Activated CD4-positive, alpha-beta T cell treated with anti-CD3 and anti-CD28 coated beads, Interleukin-2, amount 10 ng/mL, durations not matched to agents 7 days and 5 days (primary cell): ENCODE measurements around the gene EHF. TPM values are rescaled to one million over a fixed set of nuclear protein-coding genes. Genes with fewer than 3 reads are reported as not detected.

Experiments
- CTCF ChIA-PET: fragments of 350-600 bp; sonication (Branson Sonifier 250); formaldehyde crosslinking; loops from one replicate; lab custom pipeline; 2021; ENCODE audit warnings: antibody characterized with exemption; lab: Charles Lee
- POLR2A ChIA-PET: fragments of 350-600 bp; sonication (Branson Sonifier 250); formaldehyde crosslinking; loops from one replicate; lab custom pipeline; 2021; ENCODE audit warnings: antibody characterized with exemption; lab: Charles Lee
- DNase-seq: peaks from one replicate; pipeline ENCODE4 v3.0.0-alpha.2; 2020
- H3K27ac Mint-ChIP-seq: one replicate; pipeline ENCODE4 v1.8.0; 2021; ENCODE audit warnings: mild to moderate bottlenecking, moderate library complexity, mixed read lengths
- H3K27me3 Mint-ChIP-seq: one replicate; pipeline ENCODE4 v1.8.0; 2021; ENCODE audit warnings: mixed read lengths
- H3K36me3 Mint-ChIP-seq: one replicate; pipeline ENCODE4 v1.8.0; 2021; ENCODE audit warnings: low read depth, mixed read lengths
- H3K4me1 Mint-ChIP-seq: one replicate; pipeline ENCODE4 v1.8.0; 2021; ENCODE audit warnings: mixed read lengths
- H3K4me3 Mint-ChIP-seq: one replicate; pipeline ENCODE4 v1.8.0; 2021; ENCODE audit warnings: mild to moderate bottlenecking, moderate library complexity, mixed read lengths
- H3K9me3 Mint-ChIP-seq: one replicate; pipeline ENCODE4 v1.8.0; 2021; ENCODE audit warnings: mixed read lengths
- total RNA-seq, 2 experiments: library from RNA; stranded (reverse); gene quantifications; one replicate each; pipeline ENCODE4 v1.2.3, GENCODE V29; 2021

EHF gene
- total RNA-seq, 2 experiments from 2014 or later = 0.47 TPM; not detected in 1

- CTCF ChIA-PET = no interaction called here
- H3K4me1 Mint-ChIP-seq = peaks cover under 1% of the 10 kb centered on the region
Measured at GRCh38 chr11:34604911-34605310, 16.0 kb upstream of the EHF start.

DNA sequence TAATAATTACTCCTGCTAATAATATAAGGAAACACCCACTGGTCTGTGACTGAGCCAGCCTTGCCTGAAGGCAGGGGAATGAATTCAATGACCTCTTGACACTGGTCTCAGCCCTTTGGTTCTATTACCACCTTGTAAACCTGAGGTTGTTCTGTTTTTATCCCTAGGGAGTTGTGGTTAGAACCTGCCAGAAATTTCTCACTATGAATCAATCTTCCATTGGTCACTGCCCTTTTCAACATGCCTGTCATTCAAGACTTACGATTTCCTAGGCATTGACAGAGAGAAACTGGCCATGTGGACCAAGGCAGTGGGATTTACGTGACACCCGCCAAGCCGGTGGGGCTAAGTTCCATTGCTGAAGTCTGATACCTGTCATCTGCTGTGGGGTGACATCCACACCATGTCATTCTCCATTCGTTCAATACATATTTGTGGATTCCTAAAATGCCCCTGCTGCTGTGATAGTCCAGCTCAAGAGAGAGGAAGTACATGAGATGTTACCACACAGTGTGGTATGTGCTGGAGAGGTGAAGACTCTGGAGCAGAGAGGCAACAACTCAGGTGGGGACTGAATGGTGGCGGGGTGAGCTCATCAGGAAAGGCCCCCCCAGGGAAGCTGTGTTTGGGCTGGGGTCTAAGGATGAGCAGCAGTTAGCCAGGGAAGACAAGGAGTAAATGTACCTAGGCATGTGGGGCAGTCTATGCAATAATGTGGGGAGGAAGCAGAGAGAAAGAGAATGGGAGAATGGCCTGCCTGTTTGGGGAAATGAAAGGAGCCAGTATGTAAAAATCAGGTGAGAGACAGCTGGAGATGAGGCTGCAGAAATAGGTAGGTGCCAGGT is 15.2 kb upstream of the EHF start:
- ChIA-PET POLR2A (no interaction called here), CTCF (no interaction called here)
- no peak overlapping the region for H3K27ac Mint-ChIP-seq
- no peaks in the 10 kb centered on the region for H3K9me3 Mint-ChIP-seq
- no peaks in the 10 kb centered on the region for H3K36me3 Mint-ChIP-seq
- peaks cover 3% of the 10 kb centered on the region for H3K27me3 Mint-ChIP-seq
- no peaks in the 10 kb centered on the region for H3K4me1 Mint-ChIP-seq
- no peak overlapping the region for H3K4me3 Mint-ChIP-seq
- no peak for DNase-seq

More at GRCh38 chr11:34604911-34605310, 16.0 kb upstream of the EHF start:
- no peak overlapping the region for H3K27ac Mint-ChIP-seq
- DNase-seq = no peak
- no peaks in the 10 kb centered on the region for H3K9me3 Mint-ChIP-seq
- no peak overlapping the region for H3K4me3 Mint-ChIP-seq
- POLR2A ChIA-PET = no interaction called here
- H3K36me3 Mint-ChIP-seq = no peaks in the 10 kb centered on the region
- peaks cover 3% of the 10 kb centered on the region for H3K27me3 Mint-ChIP-seq

DNA sequence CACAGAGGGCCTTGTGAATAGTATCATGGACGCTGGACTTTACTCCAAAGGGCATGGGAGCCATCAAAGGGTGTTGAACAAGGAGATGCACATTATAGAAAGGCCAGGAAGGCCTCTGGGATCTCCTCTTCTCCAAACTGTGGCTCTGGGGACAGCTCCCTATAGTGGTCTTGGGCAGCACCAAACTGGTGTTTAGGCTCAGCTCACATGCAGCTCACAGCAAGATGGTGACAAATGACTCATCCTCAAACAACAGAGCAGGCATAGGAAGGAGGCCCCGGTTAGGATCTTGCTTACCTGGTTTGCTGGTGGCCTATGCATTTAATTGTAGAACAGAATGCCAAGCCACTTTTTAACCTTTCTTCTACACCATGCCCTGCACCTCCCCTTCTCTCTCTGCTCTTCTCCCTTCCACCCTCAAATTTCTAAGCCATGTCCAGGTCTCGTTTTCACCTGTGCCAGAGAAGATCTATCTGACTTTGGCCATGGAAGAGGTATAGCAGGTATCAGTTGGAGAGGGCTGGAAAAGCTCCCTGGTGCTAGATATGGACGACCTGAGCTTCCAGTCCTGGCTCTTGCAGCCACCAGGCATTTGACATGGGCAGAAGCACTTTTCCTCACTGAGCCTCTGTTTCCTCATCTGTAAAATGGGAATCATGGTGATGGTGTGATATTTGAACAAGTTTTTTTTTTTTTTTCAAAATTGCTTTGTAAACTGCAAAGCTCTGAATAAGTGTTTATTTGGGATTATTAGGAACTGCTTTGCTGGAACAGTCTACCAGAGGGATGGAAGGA is 14.4 kb upstream of the EHF start:
- Mint-ChIP-seq H3K4me3 (no peak overlapping the region), H3K27ac (no peak overlapping the region)
- POLR2A ChIA-PET = no interaction called here

DNA sequence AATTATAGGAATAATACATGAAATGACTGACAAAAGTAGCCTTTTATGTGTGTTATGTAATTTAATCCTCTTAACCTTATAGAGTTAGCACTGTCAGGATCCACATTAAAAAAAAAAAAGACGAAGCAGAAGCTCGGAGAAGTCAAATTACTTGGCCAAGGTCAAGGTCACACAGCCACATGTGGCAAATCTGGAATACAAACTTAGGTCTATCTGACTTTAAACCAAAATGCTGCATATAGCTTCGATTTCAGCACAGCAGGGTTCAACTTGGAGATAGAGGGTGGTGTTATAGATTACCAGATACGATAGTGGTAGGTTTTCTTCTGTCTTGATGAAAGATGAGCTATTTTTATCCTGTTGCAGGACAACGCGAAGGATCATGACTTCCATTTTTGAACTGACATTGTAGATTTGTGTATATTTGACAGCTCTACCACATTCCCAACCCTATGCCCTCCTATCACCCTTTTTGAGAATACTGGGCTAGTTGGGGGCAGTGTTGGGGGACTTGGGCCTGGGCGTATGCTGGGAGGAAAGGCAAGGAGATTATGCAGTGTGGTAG is 11.6 kb upstream of the EHF start:
- POLR2A ChIA-PET = no interaction called here
- CTCF ChIA-PET = interaction anchor here (0.6 to 0.8 kb wide), 2 partner anchors 60 to 865 kb away, joined by 3 to 5 read pairs; no protein-coding TSS in a partner anchor
- H3K27ac Mint-ChIP-seq = no peak overlapping the region

More for the DNA sequence above, 14.4 kb upstream of the EHF start:
- Mint-ChIP-seq H3K36me3 (no peaks in the 10 kb centered on the region), H3K4me1 (no peaks in the 10 kb centered on the region), H3K9me3 (no peaks in the 10 kb centered on the region), H3K27me3 (peaks cover 4% of the 10 kb centered on the region)
- CTCF ChIA-PET = interaction anchor here (0.6 to 0.7 kb wide), 2 partner anchors 102 to 364 kb away, joined by 3 to 4 read pairs; no protein-coding TSS in a partner anchor
- DNase-seq = no peak

DNA sequence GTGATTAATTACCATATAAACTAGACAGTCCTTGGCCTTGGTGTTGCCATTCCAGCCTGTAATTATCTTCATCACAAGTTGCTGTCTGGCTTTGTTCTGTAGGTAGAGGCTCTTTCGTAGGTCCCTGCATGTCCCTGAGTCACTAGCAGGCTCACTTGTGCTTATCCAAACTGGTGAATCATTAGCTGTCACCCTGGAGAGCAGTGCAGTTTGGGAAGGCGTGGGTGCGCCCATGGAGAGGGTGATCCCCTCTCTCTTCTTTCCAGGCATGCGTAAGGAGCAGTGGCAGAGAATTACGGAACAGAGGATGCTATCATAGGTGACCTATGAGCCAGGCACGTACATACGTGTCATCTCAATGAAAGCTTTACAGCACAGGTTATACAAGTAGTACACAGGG is 11.0 kb upstream of the EHF start:
- peaks cover 9% of the 10 kb centered on the region for H3K4me1 Mint-ChIP-seq
- H3K36me3 Mint-ChIP-seq = no peaks in the 10 kb centered on the region
- H3K27me3 Mint-ChIP-seq = peaks cover 15% of the 10 kb centered on the region
- ChIA-PET CTCF (interaction anchor here (0.8 kb wide), 1 partner anchor 864 kb away, joined by 5 read pairs; no protein-coding TSS in a partner anchor), POLR2A (no interaction called here)
- no peaks in the 10 kb centered on the region for H3K9me3 Mint-ChIP-seq
- no peak overlapping the region for H3K27ac Mint-ChIP-seq
- no peak for DNase-seq
- H3K4me3 Mint-ChIP-seq = no peak overlapping the region

More for the DNA sequence above, 11.6 kb upstream of the EHF start:
- Mint-ChIP-seq H3K36me3 (no peaks in the 10 kb centered on the region), H3K9me3 (no peaks in the 10 kb centered on the region), H3K27me3 (peaks cover 12% of the 10 kb centered on the region), H3K4me3 (no peak overlapping the region), H3K4me1 (peaks cover 4% of the 10 kb centered on the region)
- DNase-seq = no peak

DNA sequence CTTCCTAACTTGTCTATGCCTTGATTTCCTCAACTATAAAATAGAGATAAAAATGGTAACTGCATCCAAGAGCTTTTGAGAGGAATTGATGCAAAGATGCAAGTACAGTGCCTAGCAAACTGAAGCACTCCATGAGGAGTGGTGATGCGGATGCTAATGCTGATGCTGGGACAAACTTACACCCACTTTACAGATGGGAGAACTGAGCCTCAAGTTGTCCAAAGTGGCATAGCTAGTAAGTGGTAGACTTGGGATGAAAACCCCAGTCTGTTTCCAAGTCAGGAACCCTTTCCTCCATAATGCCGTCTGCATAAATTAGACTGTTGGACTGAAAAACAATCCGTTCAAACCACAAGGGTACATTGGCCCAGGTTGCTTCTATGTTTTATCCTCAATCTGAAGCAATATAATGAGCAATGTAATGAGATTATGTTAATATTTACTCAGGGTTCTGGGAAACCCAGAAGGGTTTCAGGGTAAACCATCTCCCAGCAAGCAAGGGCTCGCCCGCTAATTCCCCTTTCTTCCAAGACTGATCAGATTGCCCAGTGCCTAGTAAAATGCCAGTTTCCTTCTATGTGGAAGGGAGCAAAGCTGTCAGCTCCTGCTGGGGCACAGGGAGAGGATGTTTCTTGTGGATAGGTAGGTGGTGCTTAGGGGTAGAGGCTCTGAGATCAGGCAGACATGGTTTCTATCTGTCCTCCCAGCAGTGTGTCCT is 10.4 kb upstream of the EHF start:
- no peak overlapping the region for H3K27ac Mint-ChIP-seq

DNA sequence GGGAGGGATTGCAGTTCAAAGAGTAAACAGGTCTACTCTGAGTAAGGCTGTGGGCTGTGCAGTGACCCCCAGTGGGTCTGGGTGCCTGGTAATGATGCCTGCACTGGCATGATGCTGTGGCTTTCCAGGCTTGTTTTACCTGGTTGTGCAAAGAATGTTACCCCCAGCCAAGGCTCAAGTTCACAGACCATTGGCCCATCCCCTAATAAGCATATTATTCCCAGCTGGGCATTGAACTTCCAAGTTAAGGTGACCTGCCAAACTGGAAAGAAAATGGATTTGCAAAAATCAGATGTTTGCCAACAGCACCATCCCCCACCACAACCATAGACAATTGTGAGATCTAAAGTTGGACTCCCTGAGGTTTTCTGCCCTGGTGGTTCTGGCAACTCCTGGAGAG is 7.9 kb upstream of the EHF start:
- DNase-seq = no peak
- Mint-ChIP-seq H3K27ac (no peak overlapping the region), H3K36me3 (no peaks in the 10 kb centered on the region), H3K27me3 (peaks cover 15% of the 10 kb centered on the region), H3K4me3 (no peak overlapping the region), H3K9me3 (no peaks in the 10 kb centered on the region), H3K4me1 (peaks cover 9% of the 10 kb centered on the region)
- CTCF ChIA-PET = no interaction called here
- POLR2A ChIA-PET = no interaction called here

More for the DNA sequence above, 10.4 kb upstream of the EHF start:
- ChIA-PET POLR2A (no interaction called here), CTCF (no interaction called here)
- H3K36me3 Mint-ChIP-seq = no peaks in the 10 kb centered on the region
- no peaks in the 10 kb centered on the region for H3K9me3 Mint-ChIP-seq
- DNase-seq = no peak
- H3K4me1 Mint-ChIP-seq = peaks cover 9% of the 10 kb centered on the region
- H3K4me3 Mint-ChIP-seq = no peak overlapping the region
- H3K27me3 Mint-ChIP-seq = peaks cover 15% of the 10 kb centered on the region

- no peak overlapping the region for H3K4me3 Mint-ChIP-seq
- H3K27ac Mint-ChIP-seq = no peak overlapping the region
- H3K9me3 Mint-ChIP-seq = no peaks in the 10 kb centered on the region
- DNase-seq = no peak
- H3K27me3 Mint-ChIP-seq = peaks cover 15% of the 10 kb centered on the region
- CTCF ChIA-PET = no interaction called here
- POLR2A ChIA-PET = no interaction called here
- H3K36me3 Mint-ChIP-seq = no peaks in the 10 kb centered on the region
- H3K4me1 Mint-ChIP-seq = peaks cover 9% of the 10 kb centered on the region
Measured at GRCh38 chr11:34613552-34614056, 7.3 kb upstream of the EHF start.

DNA sequence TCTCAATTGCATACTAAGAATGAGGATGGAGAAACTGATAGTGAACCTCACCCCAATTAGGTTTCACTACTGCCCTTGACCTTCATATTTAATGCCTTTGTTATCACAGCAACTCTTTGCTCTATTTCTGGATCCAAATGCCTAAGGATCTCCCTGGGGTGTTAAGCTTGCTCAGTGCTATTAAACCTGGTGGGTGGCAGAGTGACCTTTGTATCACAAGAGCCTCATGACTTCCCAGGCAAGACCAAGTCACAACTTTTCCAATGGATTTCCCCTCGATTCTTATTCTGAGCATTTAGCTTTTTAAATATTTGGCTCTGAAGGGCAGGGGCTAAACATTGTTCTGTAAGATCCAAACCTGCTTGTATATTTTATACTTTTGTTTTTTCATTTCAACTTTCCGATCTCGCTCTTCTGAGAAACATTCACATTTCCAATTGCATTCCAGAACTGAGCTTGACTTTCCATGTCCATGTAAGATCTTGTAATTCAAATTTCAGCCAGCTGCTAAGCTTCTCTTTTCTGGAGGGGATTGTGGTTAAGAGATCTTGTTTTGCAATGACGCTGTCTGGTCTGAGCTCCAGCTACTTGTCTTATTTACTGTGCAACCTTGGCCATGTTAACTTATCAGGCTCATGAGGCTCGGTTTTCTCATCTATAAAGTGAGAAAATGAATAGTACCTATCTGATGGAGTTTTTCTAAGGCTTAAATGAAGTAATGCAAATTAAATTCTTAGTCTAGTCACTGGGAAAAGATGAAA is 6.4 kb upstream of the EHF start:
- Mint-ChIP-seq H3K27me3 (peaks cover 16% of the 10 kb centered on the region), H3K27ac (no peak overlapping the region), H3K9me3 (no peaks in the 10 kb centered on the region), H3K4me3 (no peak overlapping the region), H3K4me1 (peaks cover 9% of the 10 kb centered on the region), H3K36me3 (no peaks in the 10 kb centered on the region)
- ChIA-PET POLR2A (no interaction called here), CTCF (no interaction called here)
- DNase-seq = no peak

- H3K27ac Mint-ChIP-seq = no peak overlapping the region
- H3K4me1 Mint-ChIP-seq = peaks cover 9% of the 10 kb centered on the region
- no peaks in the 10 kb centered on the region for H3K9me3 Mint-ChIP-seq
- H3K36me3 Mint-ChIP-seq = no peaks in the 10 kb centered on the region
- POLR2A ChIA-PET = no interaction called here
- no peak for DNase-seq
- no peak overlapping the region for H3K4me3 Mint-ChIP-seq
- H3K27me3 Mint-ChIP-seq = peaks cover 16% of the 10 kb centered on the region
- CTCF ChIA-PET = interaction anchor here (1.1 kb wide), 1 partner anchor 43 kb away, joined by 4 read pairs; no protein-coding TSS in a partner anchor
Measured at GRCh38 chr11:34616086-34616485, 4.8 kb upstream of the EHF start.

DNA sequence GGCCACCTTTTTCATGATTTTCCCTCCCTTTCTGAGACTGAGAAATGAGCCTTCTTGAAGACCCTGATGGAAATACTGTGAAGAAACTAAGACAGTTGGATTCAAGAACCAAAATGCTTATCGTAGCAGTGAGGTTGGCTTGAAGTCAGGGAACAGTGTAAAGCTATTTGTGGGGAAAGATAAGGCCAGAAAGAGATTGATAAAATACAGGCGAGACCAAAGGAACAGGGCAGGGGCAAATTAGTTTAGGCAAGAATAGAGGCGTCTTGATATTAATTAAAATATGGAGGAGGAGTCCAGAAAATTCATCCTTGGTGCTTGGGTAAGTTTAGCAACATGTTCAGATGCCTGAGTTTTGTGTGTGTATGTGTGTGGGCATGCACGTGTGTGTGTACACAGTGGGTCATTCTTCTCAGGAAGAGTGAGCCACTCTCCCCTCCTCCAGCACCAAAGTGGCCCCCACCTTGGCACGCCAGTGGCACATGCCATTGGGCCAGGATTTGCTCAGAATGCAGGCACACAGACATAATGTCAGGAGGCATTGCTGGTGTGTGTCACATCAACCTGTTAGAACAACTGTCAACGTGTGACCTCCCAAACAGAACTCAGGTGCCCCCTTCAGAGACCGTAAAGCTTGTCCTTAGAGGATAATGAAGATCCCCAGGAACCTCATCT is 3.9 kb upstream of the EHF start:
- no peak overlapping the region for H3K27ac Mint-ChIP-seq
- CTCF ChIA-PET = no interaction called here
- H3K9me3 Mint-ChIP-seq = no peaks in the 10 kb centered on the region
- no peaks in the 10 kb centered on the region for H3K36me3 Mint-ChIP-seq
- peaks cover 9% of the 10 kb centered on the region for H3K4me1 Mint-ChIP-seq
- POLR2A ChIA-PET = no interaction called here
- no peak overlapping the region for H3K4me3 Mint-ChIP-seq
- H3K27me3 Mint-ChIP-seq = peaks cover 15% of the 10 kb centered on the region
- DNase-seq = no peak
